Measurements from ENCODE around the gene SHLD1.

DNA sequence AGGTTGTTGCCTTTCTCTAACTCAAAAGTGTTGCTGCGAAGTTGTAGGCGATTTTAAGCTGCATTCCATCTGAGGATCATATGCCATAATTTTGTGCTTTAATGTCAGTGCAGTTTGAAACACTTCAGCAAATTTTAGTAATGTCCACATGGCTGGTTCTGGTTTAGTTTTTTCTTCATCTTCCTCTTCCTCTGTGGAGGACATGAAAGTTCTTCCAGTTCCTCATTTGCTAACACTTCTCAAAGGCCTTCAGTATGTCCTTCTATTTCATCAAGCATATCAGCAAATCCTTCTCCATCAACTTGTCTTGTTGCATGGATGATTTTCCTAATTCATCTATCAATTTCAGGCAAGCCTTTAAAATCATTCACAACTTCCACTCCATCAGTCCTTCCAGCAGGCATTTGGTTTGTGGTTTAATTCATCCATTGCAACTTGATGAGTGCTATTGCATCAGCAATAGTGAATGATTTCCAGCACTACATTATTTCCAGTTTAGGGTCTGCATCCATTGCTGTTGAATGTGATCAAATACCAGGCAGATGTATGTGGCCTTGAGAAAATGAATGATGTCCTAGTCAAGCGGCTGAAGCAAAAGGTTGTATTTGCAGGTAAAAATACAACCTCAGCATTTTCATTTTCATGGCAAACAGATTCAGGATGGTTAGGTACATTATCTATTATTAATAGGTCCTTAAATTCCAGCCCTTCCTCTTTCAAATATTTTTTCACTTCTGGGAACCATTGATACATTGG is 20.2 kb downstream of the SHLD1 start:
- TF ChIP-seq, protein P1, sequence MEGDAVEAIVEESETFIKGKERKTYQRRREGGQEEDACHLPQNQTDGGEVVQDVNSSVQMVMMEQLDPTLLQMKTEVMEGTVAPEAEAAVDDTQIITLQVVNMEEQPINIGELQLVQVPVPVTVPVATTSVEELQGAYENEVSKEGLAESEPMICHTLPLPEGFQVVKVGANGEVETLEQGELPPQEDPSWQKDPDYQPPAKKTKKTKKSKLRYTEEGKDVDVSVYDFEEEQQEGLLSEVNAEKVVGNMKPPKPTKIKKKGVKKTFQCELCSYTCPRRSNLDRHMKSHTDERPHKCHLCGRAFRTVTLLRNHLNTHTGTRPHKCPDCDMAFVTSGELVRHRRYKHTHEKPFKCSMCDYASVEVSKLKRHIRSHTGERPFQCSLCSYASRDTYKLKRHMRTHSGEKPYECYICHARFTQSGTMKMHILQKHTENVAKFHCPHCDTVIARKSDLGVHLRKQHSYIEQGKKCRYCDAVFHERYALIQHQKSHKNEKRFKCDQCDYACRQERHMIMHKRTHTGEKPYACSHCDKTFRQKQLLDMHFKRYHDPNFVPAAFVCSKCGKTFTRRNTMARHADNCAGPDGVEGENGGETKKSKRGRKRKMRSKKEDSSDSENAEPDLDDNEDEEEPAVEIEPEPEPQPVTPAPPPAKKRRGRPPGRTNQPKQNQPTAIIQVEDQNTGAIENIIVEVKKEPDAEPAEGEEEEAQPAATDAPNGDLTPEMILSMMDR (IDR thresholded peaks at IDR 0.05): no peak
- TF ChIP-seq POLR2A (IDR thresholded peaks at IDR 0.05): no peak
